GM23338 (cell line): ENCODE results near the gene SIRPB1.

Experiments used
- CREB1 ChIP-seq: fragments of 250-450 bp; sonication (Bioruptor Pico); IDR thresholded peaks from 2 replicates; pipeline ENCODE4 v1.5.0; 2020; ENCODE audit warnings: low read depth, mild to moderate bottlenecking, moderate library complexity
- CTCF ChIP-seq, 2 experiments: fragments of 200-600 bp in 1 of 2; sonication (generic) in 1 of 2; conservative IDR thresholded peaks; 2 replicates each; pipeline versions ENCODE4 v1.5.1 to v1.6.1; 2016 to 2017; ENCODE audit warnings: antibody characterized with exemption in 2 of 2, low read depth in 2 of 2, mild to moderate bottlenecking in 2 of 2, moderate library complexity in 1 of 2
- ETS1 ChIP-seq: IDR thresholded peaks from 2 replicates; pipeline ENCODE4 v1.6.1; 2016; ENCODE audit warnings: antibody characterized with exemption
- EZH2 ChIP-seq: fragments of 200-600 bp; sonication (generic); IDR thresholded peaks from one replicate; pipeline ENCODE4 v1.8.0; 2017; ENCODE audit warnings: antibody characterized with exemption, mild to moderate bottlenecking, low read depth; ENCODE audit not compliant: unreplicated experiment
- EZH2phosphoT487 ChIP-seq: fragments of 200-600 bp; sonication (generic); IDR thresholded peaks from one replicate; pipeline ENCODE4 v1.8.1; 2018; ENCODE audit warnings: antibody characterized with exemption; ENCODE audit not compliant: unreplicated experiment
- JUNB ChIP-seq: IDR thresholded peaks from one replicate; pipeline ENCODE4 v1.6.1; 2016; ENCODE audit warnings: antibody characterized with exemption; ENCODE audit not compliant: unreplicated experiment
- NANOG ChIP-seq: IDR thresholded peaks from 2 replicates; pipeline ENCODE4 v1.6.1; 2016; ENCODE audit warnings: antibody characterized with exemption, borderline replicate concordance
- POLR2AphosphoS5 ChIP-seq: IDR thresholded peaks from 2 replicates; pipeline ENCODE4 v1.6.1; 2016; ENCODE audit warnings: antibody characterized with exemption, low read depth
- REST ChIP-seq: IDR thresholded peaks from one replicate; pipeline ENCODE4 v1.6.1; 2018; ENCODE audit warnings: antibody characterized with exemption; ENCODE audit not compliant: unreplicated experiment
- ZNF114 ChIP-seq: fragments of 250-450 bp; sonication (Bioruptor Pico); IDR thresholded peaks from 2 replicates; pipeline ENCODE4 v1.5.0; 2020; ENCODE audit warnings: mild to moderate bottlenecking, moderate library complexity

- TF ChIP-seq ETS1 (no peak), CTCF (conservative IDR thresholded peaks at IDR 0.05; ENCODE audit: low read depth in 2 of 2) (no peak), JUNB (no peak), POLR2AphosphoS5 (no peak), CREB1 (CRISPR knock-in tag) (no peak), EZH2phosphoT487 (no peak), REST (no peak), NANOG (no peak), EZH2 (no peak), ZNF114 (CRISPR knock-in tag) (no peak)
Observed at GRCh38 chr20:1623501-1624205, 3.8 kb upstream of the SIRPB1 start.
